ENCODE measurements around the gene SMAP1. TPM values are rescaled to one million over a fixed set of nuclear protein-coding genes. Genes with fewer than 3 reads are reported as not detected.

Gene SMAP1
- total and polyA plus RNA-seq, 2 experiments from 2014 or later, result 18.4 to 20.1 TPM

GRCh38 chr6:70844301-70844700 is 176.6 kb downstream of the SMAP1 start:
- in situ Hi-C loops (cut with MboI), result no loop called here
- Histone ChIP-seq H3K4me2 (ENCODE audit: unreplicated experiment) (no peak overlapping the region), H3K4me3 (no peak overlapping the region), H3K79me2 (ENCODE audit: insufficient read depth) (no peaks in the 10 kb centered on the region), H3K36me3 (ENCODE audit: low read depth) (no peaks in the 10 kb centered on the region), H3K9me2 (ENCODE audit: insufficient read depth) (no peaks in the 10 kb centered on the region), H3K9me3 (ENCODE audit: low read depth) (no peaks in the 10 kb centered on the region), H3F3A (ENCODE audit: insufficient read depth) (no peaks in the 10 kb centered on the region), H3K27ac (no peak overlapping the region), H3K9ac (no peak overlapping the region), H4K20me1 (ENCODE audit: insufficient read depth) (no peaks in the 10 kb centered on the region), H2AFZ (no peak overlapping the region), H3K27me3 (replicated peaks; ENCODE audit: insufficient read depth) (no peaks in the 10 kb centered on the region), H3K4me1 (ENCODE audit: insufficient read depth) (no peaks in the 10 kb centered on the region)
- WGBS, 2 experiments (ENCODE audit: low coverage in 1 of 2, low lambda C conversion rate in 2 of 2, missing lambda C conversion rate in 2 of 2), result 98 to 100% methylated on average over 1 of the region's 1 CpG
- TF ChIP-seq EZH2phosphoT487 (IDR thresholded peaks at IDR 0.05; ENCODE audit: insufficient read depth, low read depth) (no peak), EZH2 (IDR thresholded peaks at IDR 0.05; ENCODE audit: insufficient read depth, poor library complexity, severe bottlenecking) (no peak)
- DNase-seq, result no peak

GRCh38 chr6:70846207-70846835 is 178.6 kb downstream of the SMAP1 start:
- DNase-seq, result no peak
- Histone ChIP-seq H4K20me1 (ENCODE audit: insufficient read depth) (no peaks in the 10 kb centered on the region), H3K9me3 (ENCODE audit: low read depth) (no peaks in the 10 kb centered on the region), H3K79me2 (ENCODE audit: insufficient read depth) (no peaks in the 10 kb centered on the region), H3K27me3 (replicated peaks; ENCODE audit: insufficient read depth) (no peaks in the 10 kb centered on the region), H3K4me3 (no peak overlapping the region), H3K4me2 (ENCODE audit: unreplicated experiment) (no peak overlapping the region), H2AFZ (no peak overlapping the region), H3K9ac (no peak overlapping the region), H3K4me1 (ENCODE audit: insufficient read depth) (no peaks in the 10 kb centered on the region), H3F3A (ENCODE audit: insufficient read depth) (no peaks in the 10 kb centered on the region), H3K36me3 (ENCODE audit: low read depth) (no peaks in the 10 kb centered on the region), H3K9me2 (ENCODE audit: insufficient read depth) (no peaks in the 10 kb centered on the region), H3K27ac (no peak overlapping the region)
- 96 to 98% methylated on average over 8 of the region's 8 CpGs for WGBS, 2 experiments (ENCODE audit: low coverage in 1 of 2, low lambda C conversion rate in 2 of 2, missing lambda C conversion rate in 2 of 2)
- TF ChIP-seq EZH2phosphoT487 (IDR thresholded peaks at IDR 0.05; ENCODE audit: insufficient read depth, low read depth), result no peak
- no peak for TF ChIP-seq EZH2 (IDR thresholded peaks at IDR 0.05; ENCODE audit: insufficient read depth, poor library complexity, severe bottlenecking)
- in situ Hi-C loops (cut with MboI), result no loop called here

- H3K27ac ChIP-seq, result no peak overlapping the region
- H3K9me2 ChIP-seq (ENCODE audit: insufficient read depth), result no peaks in the 10 kb centered on the region
- TF ChIP-seq EZH2phosphoT487 (IDR thresholded peaks at IDR 0.05; ENCODE audit: insufficient read depth, low read depth) (no peak), EZH2 (IDR thresholded peaks at IDR 0.05; ENCODE audit: insufficient read depth, poor library complexity, severe bottlenecking) (no peak)
- WGBS, 2 experiments (ENCODE audit: low coverage in 1 of 2, low lambda C conversion rate in 2 of 2, missing lambda C conversion rate in 2 of 2), result 77 to 81% methylated on average over 4 of the region's 4 CpGs
- no peaks in the 10 kb centered on the region for H3K79me2 ChIP-seq (ENCODE audit: insufficient read depth)
- H4K20me1 ChIP-seq (ENCODE audit: insufficient read depth), result no peaks in the 10 kb centered on the region
- H3F3A ChIP-seq (ENCODE audit: insufficient read depth), result no peaks in the 10 kb centered on the region
- no peaks in the 10 kb centered on the region for H3K27me3 ChIP-seq (replicated peaks; ENCODE audit: insufficient read depth)
- in situ Hi-C loops (cut with MboI), result no loop called here
- no peak overlapping the region for H3K9ac ChIP-seq
- H3K36me3 ChIP-seq (ENCODE audit: low read depth), result no peaks in the 10 kb centered on the region
- no peak overlapping the region for H3K4me3 ChIP-seq
- no peak overlapping the region for H3K4me2 ChIP-seq (ENCODE audit: unreplicated experiment)
- no peak overlapping the region for H2AFZ ChIP-seq
- no peak for DNase-seq
- no peaks in the 10 kb centered on the region for H3K4me1 ChIP-seq (ENCODE audit: insufficient read depth)
- H3K9me3 ChIP-seq (ENCODE audit: low read depth), result no peaks in the 10 kb centered on the region
These were observed 179.7 kb downstream of the SMAP1 start for GRCh38 chr6:70847106-70848084.

GRCh38 chr6:70849348-70850069 is 181.8 kb downstream of the SMAP1 start:
- in situ Hi-C loops (cut with MboI), result no loop called here
- no peak overlapping the region for H3K4me2 ChIP-seq (ENCODE audit: unreplicated experiment)
- H2AFZ ChIP-seq, result no peak overlapping the region
- no peaks in the 10 kb centered on the region for H3F3A ChIP-seq (ENCODE audit: insufficient read depth)
- no peak for DNase-seq
- no peaks in the 10 kb centered on the region for H3K4me1 ChIP-seq (ENCODE audit: insufficient read depth)
- H3K27me3 ChIP-seq (replicated peaks; ENCODE audit: insufficient read depth), result no peaks in the 10 kb centered on the region
- H3K9me2 ChIP-seq (ENCODE audit: insufficient read depth), result no peaks in the 10 kb centered on the region
- WGBS, 2 experiments (ENCODE audit: low coverage in 1 of 2, low lambda C conversion rate in 2 of 2, missing lambda C conversion rate in 2 of 2), result 92 to 97% methylated on average over 1 of the region's 1 CpG
- no peaks in the 10 kb centered on the region for H3K36me3 ChIP-seq (ENCODE audit: low read depth)
- no peak overlapping the region for H3K27ac ChIP-seq
- no peak overlapping the region for H3K9ac ChIP-seq
- no peak for TF ChIP-seq EZH2phosphoT487 (IDR thresholded peaks at IDR 0.05; ENCODE audit: insufficient read depth, low read depth)
- no peak for TF ChIP-seq EZH2 (IDR thresholded peaks at IDR 0.05; ENCODE audit: insufficient read depth, poor library complexity, severe bottlenecking)
- H3K79me2 ChIP-seq (ENCODE audit: insufficient read depth), result no peaks in the 10 kb centered on the region
- no peaks in the 10 kb centered on the region for H3K9me3 ChIP-seq (ENCODE audit: low read depth)
- H4K20me1 ChIP-seq (ENCODE audit: insufficient read depth), result no peaks in the 10 kb centered on the region
- no peak overlapping the region for H3K4me3 ChIP-seq

Measured in GM23248 (cell line).